HepG2 (cell line): Measurements from ENCODE around the gene TTLL8.
A peak's percentile ranks its signal among the peaks of the same experiment; 100 is the strongest.

Experiments used
- CHCHD3 ChIP-seq: sonication (generic); formaldehyde crosslinking; IDR thresholded peaks from 2 replicates; pipeline ENCODE4 v1.8.0; 2022; ENCODE audit warnings: mild to moderate bottlenecking, missing genetic modification reagents, moderate library complexity
- CREB1 ChIP-seq, 2 experiments: fragments of 450-650 bp in 1 of 2; IDR thresholded peaks; 2 replicates each; pipeline ENCODE4 v1.6.1; 2016 to 2017; ENCODE audit warnings: control low read depth in 1 of 2, mild to moderate bottlenecking in 1 of 2, missing compliant biosample characterization in 1 of 2, missing genetic modification characterization in 1 of 2
- CTCF ChIP-seq: sonication (generic); formaldehyde crosslinking; IDR thresholded peaks from 2 replicates; pipeline ENCODE4 v1.5.0; 2020; ENCODE audit warnings: mild to moderate bottlenecking, missing genetic modification reagents, moderate library complexity
- POGK ChIP-seq: sonication (generic); formaldehyde crosslinking; conservative IDR thresholded peaks from 2 replicates; pipeline ENCODE4 v1.8.0; 2022; ENCODE audit warnings: mild to moderate bottlenecking, moderate library complexity, missing genetic modification reagents
- RBM39 ChIP-seq: fragments of 200-400 bp; formaldehyde crosslinking; IDR thresholded peaks from one replicate; pipeline ENCODE4 v1.6.1; 2018; ENCODE audit warnings: antibody characterized with exemption, mild to moderate bottlenecking, low read depth, low read length; ENCODE audit not compliant: poor library complexity, severe bottlenecking
- TCF7 ChIP-seq: sonication (generic); IDR thresholded peaks from 2 replicates; pipeline ENCODE4 v1.6.1; 2016; ENCODE audit warnings: antibody characterized with exemption, low read depth
- ZFP91 ChIP-seq: sonication (generic); formaldehyde crosslinking; IDR thresholded peaks from 2 replicates; pipeline ENCODE4 v1.9.0; 2022; ENCODE audit warnings: missing genetic modification reagents, mild to moderate bottlenecking, borderline replicate concordance
- ZNF263 ChIP-seq: sonication (generic); formaldehyde crosslinking; IDR thresholded peaks from 2 replicates; pipeline ENCODE4 v1.4.0; 2020; ENCODE audit warnings: missing genetic modification reagents
- ZNF282 ChIP-seq: fragments of 450-650 bp; IDR thresholded peaks from 2 replicates; pipeline ENCODE4 v1.6.1; 2018; ENCODE audit not compliant: partially characterized antibody

- TF ChIP-seq CTCF (peak; percentile 96), CHCHD3 (no peak), CREB1 (IDR thresholded peaks at IDR 0.05) (no peak), CREB1 (CRISPR knock-in tag; IDR thresholded peaks at IDR 0.05) (no peak), POGK (CRISPR knock-in tag) (0 out of 2 replicates have a peak, but pooled peaks have one; percentile 27), RBM39 (no peak), TCF7 (no peak), ZNF282 (no peak), ZNF263 (CRISPR knock-in tag) (no peak), ZFP91 (CRISPR knock-in tag) (peak; percentile 31; the same call in 1 of the 2 replicates)
Measured at GRCh38 chr22:50030297-50031188, 27.6 kb downstream of the TTLL8 start.
